Liver (tissue), 9 donors: ENCODE results near the gene GNA15. TPM values are rescaled to one million over a fixed set of nuclear protein-coding genes. Genes with fewer than 3 reads are reported as not detected.

ENCODE experiments used
- DNase-seq: peaks from one replicate; pipeline ENCODE4 v3.0.0-alpha.2; 2017; ENCODE audit warnings: low spot score
- H3K27ac ChIP-seq, 2 donors: one replicate each; pipeline ENCODE4 v1.7.0; 2013; ENCODE audit warnings: inconsistent platforms in 2 of 2, low read length in 2 of 2, control low read depth in 1 of 2, low read depth in 1 of 2, mild to moderate bottlenecking in 1 of 2
- H3K27me3 ChIP-seq, 4 donors: one replicate each; pipeline versions ENCODE4 v1.6.1 to v1.7.0; 2013; ENCODE audit warnings: low read length in 3 of 4, inconsistent platforms in 1 of 4, mild to moderate bottlenecking in 1 of 4, moderate library complexity in 1 of 4; ENCODE audit not compliant: control insufficient read depth in 4 of 4, insufficient read depth in 4 of 4
- H3K36me3 ChIP-seq, 4 donors: one replicate each; pipeline versions ENCODE4 v1.6.1 to v1.7.0; 2013; ENCODE audit warnings: low read length in 3 of 4, mild to moderate bottlenecking in 3 of 4, low read depth in 1 of 4, moderate library complexity in 1 of 4; ENCODE audit not compliant: control insufficient read depth in 4 of 4, insufficient read depth in 3 of 4
- H3K4me1 ChIP-seq, 4 donors: one replicate each; pipeline versions ENCODE4 v1.6.1 to v1.7.0; 2013; ENCODE audit warnings: low read length in 3 of 4, mild to moderate bottlenecking in 3 of 4, moderate library complexity in 1 of 4; ENCODE audit not compliant: control insufficient read depth in 4 of 4, insufficient read depth in 4 of 4
- H3K4me3 ChIP-seq, 3 donors: one replicate each; pipeline versions ENCODE4 v1.6.1 to v1.7.0; 2013; ENCODE audit warnings: low read length in 3 of 3, control low read depth in 1 of 3, low read depth in 1 of 3, mild to moderate bottlenecking in 1 of 3
- H3K9ac ChIP-seq, 2 donors: one replicate each; pipeline ENCODE4 v1.7.0; 2013; ENCODE audit warnings: low read length in 2 of 2, mild to moderate bottlenecking in 2 of 2, moderate library complexity in 2 of 2, control low read depth in 1 of 2, low read depth in 1 of 2
- H3K9me3 ChIP-seq, 4 donors: one replicate each; pipeline versions ENCODE4 v1.6.1 to v1.7.0; 2013; ENCODE audit warnings: low read length in 3 of 4; ENCODE audit not compliant: control insufficient read depth in 4 of 4
- EGR1 ChIP-seq, 2 donors: IDR thresholded peaks; 2 replicates each; pipeline ENCODE4 v1.6.1; 2016 to 2018; ENCODE audit warnings: antibody characterized with exemption in 2 of 2, low read depth in 2 of 2
- FOXA1 ChIP-seq: IDR thresholded peaks from 2 replicates; pipeline ENCODE4 v1.6.1; 2016; ENCODE audit warnings: antibody characterized with exemption
- FOXA2 ChIP-seq: IDR thresholded peaks from 2 replicates; pipeline ENCODE4 v1.6.1; 2016; ENCODE audit warnings: antibody characterized with exemption
- HNF4A ChIP-seq, 2 donors: conservative IDR thresholded peaks; 2 replicates each; pipeline ENCODE4 v1.6.1; 2016; ENCODE audit warnings: antibody characterized with exemption in 2 of 2, mild to moderate bottlenecking in 2 of 2
- HNF4G ChIP-seq: IDR thresholded peaks from 2 replicates; pipeline ENCODE4 v1.6.1; 2016; ENCODE audit warnings: antibody characterized with exemption
- JUND ChIP-seq, 2 donors: IDR thresholded peaks; 2 replicates each; pipeline ENCODE4 v1.6.1; 2016; ENCODE audit warnings: antibody characterized with exemption in 2 of 2
- NR2F2 ChIP-seq: IDR thresholded peaks from 2 replicates; pipeline ENCODE4 v1.6.1; 2016; ENCODE audit warnings: antibody characterized with exemption
- RAD21 ChIP-seq, 2 donors: IDR thresholded peaks; 2 replicates each; pipeline ENCODE4 v1.6.1; 2016; ENCODE audit warnings: antibody characterized with exemption in 2 of 2, mild to moderate bottlenecking in 2 of 2
- RXRA ChIP-seq, 2 donors: IDR thresholded peaks; 2 replicates each; pipeline ENCODE4 v1.6.1; 2017 to 2018; ENCODE audit warnings: antibody characterized with exemption in 2 of 2, mild to moderate bottlenecking in 1 of 2
- SP1 ChIP-seq: IDR thresholded peaks from 2 replicates; pipeline ENCODE4 v1.6.1; 2018; ENCODE audit warnings: antibody characterized with exemption, mild to moderate bottlenecking
- TAF1 ChIP-seq: conservative IDR thresholded peaks from 2 replicates; pipeline ENCODE4 v1.6.1; 2016; ENCODE audit warnings: antibody characterized with exemption, mild to moderate bottlenecking
- YY1 ChIP-seq: IDR thresholded peaks from 2 replicates; pipeline ENCODE4 v1.6.1; 2016; ENCODE audit warnings: antibody characterized with exemption, mild to moderate bottlenecking
- WGBS: extraction: QIAGEN DNeasy Blood & Tissue Kit; methylation state at CpG from one replicate; pipeline ENCODE4 v1.1.7; 2013; 5-methylcytosine and 5-hydroxymethylcytosine counted together
- polyA plus RNA-seq, 2 donors: library from polyadenylated mRNA; stranded (reverse) in 1 of 2; unstranded in 1 of 2; fragments of 200-250 nt in 1 of 2; fragments of >200 nt in 1 of 2; fragmentation: Nextera tagmentation in 1 of 2; extraction: Ambion mirVana in 1 of 2; gene quantifications; one replicate each; pipeline versions ENCODE4 v1.2.1 to v1.2.3, GENCODE V29; 2013 to 2015
- total RNA-seq, 2 donors: library from RNA; depleted of rRNA; stranded (reverse); fragments of >200 nt; gene quantifications; one replicate each; pipeline ENCODE4 v1.2.3, GENCODE V29; 2014
- TF ChIP-seq, protein P1 (sequence below): fragments of 150-350 bp; IDR thresholded peaks from 2 replicates; pipeline ENCODE4 v1.5.1; 2017; ENCODE audit warnings: improper control_type of control experiment, low read depth, low read length; ENCODE audit not compliant: missing input control
- TF ChIP-seq, protein P2 (sequence below): IDR thresholded peaks from 2 replicates; pipeline ENCODE4 v1.6.1; 2016; ENCODE audit warnings: antibody characterized with exemption, mild to moderate bottlenecking
- TF ChIP-seq, protein P3 (sequence below): IDR thresholded peaks from 2 replicates; pipeline ENCODE4 v1.6.1; 2016; ENCODE audit warnings: antibody characterized with exemption
- TF ChIP-seq, protein P4 (sequence below): IDR thresholded peaks from 2 replicates; pipeline ENCODE4 v1.6.1; 2016; ENCODE audit warnings: antibody characterized with exemption
- TF ChIP-seq, protein P5 (sequence below): IDR thresholded peaks from 2 replicates; pipeline ENCODE4 v1.6.1; 2016; ENCODE audit warnings: antibody characterized with exemption
- donor health status: healthy.
- donor health status: healthy.
- donor health status: healthy.
- donor health status: healthy.
- donor health status: healthy.

Gene GNA15
- total and polyA plus RNA-seq, 4 donors, result 0.11 to 10.4 (median 1.4) TPM

DNA sequence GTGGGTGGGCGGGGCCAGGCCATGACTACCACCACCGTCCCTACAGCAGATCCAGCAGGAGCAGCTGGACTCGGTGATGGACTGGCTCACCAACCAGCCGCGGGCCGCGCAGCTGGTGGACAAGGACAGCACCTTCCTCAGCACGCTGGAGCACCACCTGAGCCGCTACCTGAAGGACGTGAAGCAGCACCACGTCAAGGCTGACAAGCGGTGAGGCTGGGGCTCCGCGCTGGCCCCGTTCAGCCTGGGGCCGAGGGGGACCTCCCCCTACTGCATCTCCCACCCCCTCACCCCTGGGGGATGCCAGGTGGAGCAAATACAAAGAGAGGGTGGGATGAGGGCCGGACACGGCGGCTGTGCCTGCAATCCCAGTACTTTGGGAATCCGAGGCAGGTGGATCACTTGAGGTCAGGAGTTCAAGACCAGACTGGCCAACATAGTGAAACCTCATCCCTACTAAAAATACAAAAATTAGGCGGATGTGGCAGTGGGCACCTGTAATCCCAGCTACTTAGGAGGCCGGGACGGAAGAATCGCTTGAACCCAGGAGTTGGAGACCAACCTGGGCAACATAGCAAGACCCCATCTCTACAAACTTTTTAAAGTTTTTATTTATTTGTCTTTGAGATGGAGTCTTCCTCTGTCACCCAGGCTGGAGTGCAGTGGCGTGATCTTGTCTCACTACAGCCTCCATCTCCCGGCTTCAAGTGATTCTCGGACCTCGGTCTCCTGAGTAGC is 70.6 kb downstream of the GNA15 start:
- 97% methylated on average over 28 of the region's 28 CpGs for WGBS
- H3K36me3 ChIP-seq, result peaks cover 0 to 35% (median 14%) of the 10 kb centered on the region in 4 donors
- H3K27me3 ChIP-seq, result no peaks in the 10 kb centered on the region
- DNase-seq, result no peak
- no peak overlapping the region for H3K4me3 ChIP-seq
- no peak for TF ChIP-seq YY1
- TF ChIP-seq HNF4G, result no peak
- no peak for TF ChIP-seq NR2F2
- no peak overlapping the region for H3K9ac ChIP-seq
- H3K9me3 ChIP-seq, result no peaks in the 10 kb centered on the region
- no peaks in the 10 kb centered on the region for H3K4me1 ChIP-seq
- no peak overlapping the region for H3K27ac ChIP-seq

DNA sequence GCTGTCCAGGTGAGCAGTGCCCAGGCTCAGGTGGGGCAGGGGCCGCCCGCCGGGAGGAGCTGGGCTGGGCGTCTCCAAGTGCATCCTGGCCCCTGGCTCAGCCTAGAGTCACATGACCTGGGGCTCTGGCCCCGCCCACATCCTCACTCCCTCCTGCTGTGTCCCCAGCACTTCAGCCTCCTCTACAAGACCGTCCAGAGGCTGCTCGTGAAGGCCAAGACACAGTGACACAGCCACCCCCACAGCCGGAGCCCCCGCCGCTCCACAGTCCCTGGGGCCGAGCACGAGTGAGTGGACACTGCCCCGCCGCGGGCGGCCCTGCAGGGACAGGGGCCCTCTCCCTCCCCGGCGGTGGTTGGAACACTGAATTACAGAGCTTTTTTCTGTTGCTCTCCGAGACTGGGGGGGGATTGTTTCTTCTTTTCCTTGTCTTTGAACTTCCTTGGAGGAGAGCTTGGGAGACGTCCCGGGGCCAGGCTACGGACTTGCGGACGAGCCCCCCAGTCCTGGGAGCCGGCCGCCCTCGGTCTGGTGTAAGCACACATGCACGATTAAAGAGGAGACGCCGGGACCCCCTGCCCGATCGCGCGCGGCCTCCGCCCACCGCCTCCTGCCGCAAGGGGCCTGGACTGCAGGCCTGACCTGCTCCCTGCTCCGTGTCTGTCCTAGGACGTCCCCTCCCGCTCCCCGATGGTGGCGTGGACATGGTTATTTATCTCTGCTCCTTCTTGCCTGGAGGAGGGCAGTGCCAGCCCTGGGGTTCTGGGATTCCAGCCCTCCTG is 71.8 kb downstream of the GNA15 start:
- no peak for TF ChIP-seq JUND (IDR thresholded peaks at IDR 0.05)
- H3K27ac ChIP-seq, result no peak overlapping the region
- no peak overlapping the region for H3K9ac ChIP-seq
- 94% methylated on average over 43 of the region's 43 CpGs for WGBS
- no peak for DNase-seq
- peaks cover 0 to 35% (median 12%) of the 10 kb centered on the region in 4 donors for H3K36me3 ChIP-seq
- H3K9me3 ChIP-seq, result no peaks in the 10 kb centered on the region
- H3K27me3 ChIP-seq, result no peaks in the 10 kb centered on the region
- H3K4me1 ChIP-seq, result no peaks in the 10 kb centered on the region
- no peak overlapping the region for H3K4me3 ChIP-seq

DNA sequence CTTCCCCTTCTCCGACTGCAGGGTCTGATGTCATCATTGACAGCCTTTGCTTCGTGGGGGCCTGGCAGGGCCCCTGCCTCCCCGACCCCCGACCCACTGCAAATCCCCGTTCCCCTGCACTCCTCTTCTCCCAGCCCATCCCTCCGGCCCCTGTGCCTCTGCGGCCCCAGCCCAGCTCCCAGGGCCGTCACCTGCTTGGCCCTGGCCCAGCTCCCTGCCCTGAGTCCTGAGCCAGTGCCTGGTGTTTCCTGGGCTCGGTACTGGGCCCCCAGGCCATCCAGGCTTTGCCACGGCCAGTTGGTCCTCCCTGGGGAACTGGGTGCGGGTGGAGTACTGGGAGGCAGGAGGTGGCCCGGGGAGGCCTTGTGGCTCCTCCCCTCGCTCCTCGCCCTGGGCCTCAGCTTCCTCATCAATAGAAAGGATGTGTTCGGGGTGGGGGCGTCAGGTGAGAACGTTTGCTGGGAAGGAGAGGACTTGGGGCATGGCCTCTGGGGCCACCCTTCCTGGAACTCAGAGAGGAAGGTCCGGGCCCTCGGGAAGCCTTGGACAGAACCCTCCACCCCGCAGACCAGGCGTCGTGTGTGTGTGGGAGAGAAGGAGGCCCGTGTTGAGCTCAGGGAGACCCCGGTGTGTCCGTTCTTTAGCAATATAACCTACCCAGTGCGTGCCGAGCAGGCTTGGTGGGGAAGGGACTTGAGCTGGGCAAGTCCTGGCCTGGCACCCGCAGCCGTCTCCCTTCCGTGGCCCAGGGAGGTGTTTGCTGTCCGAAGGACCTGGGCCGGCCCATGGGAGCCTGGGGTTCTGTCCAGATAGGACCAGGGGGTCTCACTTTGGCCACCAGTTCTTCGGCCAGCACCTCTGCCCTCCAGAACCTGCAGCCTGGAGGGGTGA is 72.7 kb downstream of the GNA15 start:
- no peaks in the 10 kb centered on the region for H3K4me1 ChIP-seq
- peaks cover 0 to 32% (median 12%) of the 10 kb centered on the region in 4 donors for H3K36me3 ChIP-seq
- no peak overlapping the region for H3K4me3 ChIP-seq
- no peaks in the 10 kb centered on the region for H3K9me3 ChIP-seq
- H3K27me3 ChIP-seq, result no peaks in the 10 kb centered on the region
- H3K27ac ChIP-seq, result no peak overlapping the region
- no peak overlapping the region for H3K9ac ChIP-seq
- DNase-seq, result no peak
- 93% methylated on average over 33 of the region's 33 CpGs for WGBS
- no peak for TF ChIP-seq HNF4A (conservative IDR thresholded peaks at IDR 0.05)
- TF ChIP-seq, protein P1, sequence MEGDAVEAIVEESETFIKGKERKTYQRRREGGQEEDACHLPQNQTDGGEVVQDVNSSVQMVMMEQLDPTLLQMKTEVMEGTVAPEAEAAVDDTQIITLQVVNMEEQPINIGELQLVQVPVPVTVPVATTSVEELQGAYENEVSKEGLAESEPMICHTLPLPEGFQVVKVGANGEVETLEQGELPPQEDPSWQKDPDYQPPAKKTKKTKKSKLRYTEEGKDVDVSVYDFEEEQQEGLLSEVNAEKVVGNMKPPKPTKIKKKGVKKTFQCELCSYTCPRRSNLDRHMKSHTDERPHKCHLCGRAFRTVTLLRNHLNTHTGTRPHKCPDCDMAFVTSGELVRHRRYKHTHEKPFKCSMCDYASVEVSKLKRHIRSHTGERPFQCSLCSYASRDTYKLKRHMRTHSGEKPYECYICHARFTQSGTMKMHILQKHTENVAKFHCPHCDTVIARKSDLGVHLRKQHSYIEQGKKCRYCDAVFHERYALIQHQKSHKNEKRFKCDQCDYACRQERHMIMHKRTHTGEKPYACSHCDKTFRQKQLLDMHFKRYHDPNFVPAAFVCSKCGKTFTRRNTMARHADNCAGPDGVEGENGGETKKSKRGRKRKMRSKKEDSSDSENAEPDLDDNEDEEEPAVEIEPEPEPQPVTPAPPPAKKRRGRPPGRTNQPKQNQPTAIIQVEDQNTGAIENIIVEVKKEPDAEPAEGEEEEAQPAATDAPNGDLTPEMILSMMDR, result no peak
- no peak for TF ChIP-seq JUND (IDR thresholded peaks at IDR 0.05)
- no peak for TF ChIP-seq NR2F2
- no peak for TF ChIP-seq EGR1 (IDR thresholded peaks at IDR 0.05; ENCODE audit: low read depth in 2 of 2)
- TF ChIP-seq YY1, result no peak
- TF ChIP-seq, protein P2, sequence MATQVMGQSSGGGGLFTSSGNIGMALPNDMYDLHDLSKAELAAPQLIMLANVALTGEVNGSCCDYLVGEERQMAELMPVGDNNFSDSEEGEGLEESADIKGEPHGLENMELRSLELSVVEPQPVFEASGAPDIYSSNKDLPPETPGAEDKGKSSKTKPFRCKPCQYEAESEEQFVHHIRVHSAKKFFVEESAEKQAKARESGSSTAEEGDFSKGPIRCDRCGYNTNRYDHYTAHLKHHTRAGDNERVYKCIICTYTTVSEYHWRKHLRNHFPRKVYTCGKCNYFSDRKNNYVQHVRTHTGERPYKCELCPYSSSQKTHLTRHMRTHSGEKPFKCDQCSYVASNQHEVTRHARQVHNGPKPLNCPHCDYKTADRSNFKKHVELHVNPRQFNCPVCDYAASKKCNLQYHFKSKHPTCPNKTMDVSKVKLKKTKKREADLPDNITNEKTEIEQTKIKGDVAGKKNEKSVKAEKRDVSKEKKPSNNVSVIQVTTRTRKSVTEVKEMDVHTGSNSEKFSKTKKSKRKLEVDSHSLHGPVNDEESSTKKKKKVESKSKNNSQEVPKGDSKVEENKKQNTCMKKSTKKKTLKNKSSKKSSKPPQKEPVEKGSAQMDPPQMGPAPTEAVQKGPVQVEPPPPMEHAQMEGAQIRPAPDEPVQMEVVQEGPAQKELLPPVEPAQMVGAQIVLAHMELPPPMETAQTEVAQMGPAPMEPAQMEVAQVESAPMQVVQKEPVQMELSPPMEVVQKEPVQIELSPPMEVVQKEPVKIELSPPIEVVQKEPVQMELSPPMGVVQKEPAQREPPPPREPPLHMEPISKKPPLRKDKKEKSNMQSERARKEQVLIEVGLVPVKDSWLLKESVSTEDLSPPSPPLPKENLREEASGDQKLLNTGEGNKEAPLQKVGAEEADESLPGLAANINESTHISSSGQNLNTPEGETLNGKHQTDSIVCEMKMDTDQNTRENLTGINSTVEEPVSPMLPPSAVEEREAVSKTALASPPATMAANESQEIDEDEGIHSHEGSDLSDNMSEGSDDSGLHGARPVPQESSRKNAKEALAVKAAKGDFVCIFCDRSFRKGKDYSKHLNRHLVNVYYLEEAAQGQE, result no peak
- TF ChIP-seq RAD21 (IDR thresholded peaks at IDR 0.05), result no peak
- TF ChIP-seq, protein P3, sequence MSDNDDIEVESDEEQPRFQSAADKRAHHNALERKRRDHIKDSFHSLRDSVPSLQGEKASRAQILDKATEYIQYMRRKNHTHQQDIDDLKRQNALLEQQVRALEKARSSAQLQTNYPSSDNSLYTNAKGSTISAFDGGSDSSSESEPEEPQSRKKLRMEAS, result no peak
- TF ChIP-seq, protein P4, sequence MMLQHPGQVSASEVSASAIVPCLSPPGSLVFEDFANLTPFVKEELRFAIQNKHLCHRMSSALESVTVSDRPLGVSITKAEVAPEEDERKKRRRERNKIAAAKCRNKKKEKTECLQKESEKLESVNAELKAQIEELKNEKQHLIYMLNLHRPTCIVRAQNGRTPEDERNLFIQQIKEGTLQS, result no peak
- TF ChIP-seq SP1, result no peak
- no peak for TF ChIP-seq RXRA (IDR thresholded peaks at IDR 0.05)
- no peak for TF ChIP-seq FOXA1
- TF ChIP-seq FOXA2, result no peak
- no peak for TF ChIP-seq TAF1
- TF ChIP-seq, protein P5, sequence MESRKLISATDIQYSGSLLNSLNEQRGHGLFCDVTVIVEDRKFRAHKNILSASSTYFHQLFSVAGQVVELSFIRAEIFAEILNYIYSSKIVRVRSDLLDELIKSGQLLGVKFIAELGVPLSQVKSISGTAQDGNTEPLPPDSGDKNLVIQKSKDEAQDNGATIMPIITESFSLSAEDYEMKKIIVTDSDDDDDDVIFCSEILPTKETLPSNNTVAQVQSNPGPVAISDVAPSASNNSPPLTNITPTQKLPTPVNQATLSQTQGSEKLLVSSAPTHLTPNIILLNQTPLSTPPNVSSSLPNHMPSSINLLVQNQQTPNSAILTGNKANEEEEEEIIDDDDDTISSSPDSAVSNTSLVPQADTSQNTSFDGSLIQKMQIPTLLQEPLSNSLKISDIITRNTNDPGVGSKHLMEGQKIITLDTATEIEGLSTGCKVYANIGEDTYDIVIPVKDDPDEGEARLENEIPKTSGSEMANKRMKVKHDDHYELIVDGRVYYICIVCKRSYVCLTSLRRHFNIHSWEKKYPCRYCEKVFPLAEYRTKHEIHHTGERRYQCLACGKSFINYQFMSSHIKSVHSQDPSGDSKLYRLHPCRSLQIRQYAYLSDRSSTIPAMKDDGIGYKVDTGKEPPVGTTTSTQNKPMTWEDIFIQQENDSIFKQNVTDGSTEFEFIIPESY, result no peak
